Prostate gland (tissue), 2 donors: ENCODE measurements around the gene PPM1L.

ENCODE experiments used
- POLR2AphosphoS5 ChIP-seq: sonication (generic); formaldehyde crosslinking; IDR thresholded peaks from one replicate; pipeline ENCODE4 v1.6.1; 2017; ENCODE audit warnings: antibody characterized with exemption
- TF ChIP-seq, protein P1 (sequence below), 4 experiments: fragments of 200-600 bp in 2 of 4; fragments of 450-650 bp in 2 of 4; sonication (generic) in 2 of 4; IDR thresholded peaks; 1 replicate in 3 of 4; 2 replicates in 1 of 4; pipeline ENCODE4 v1.5.1; 2016 to 2019; ENCODE audit warnings: antibody characterized with exemption in 4 of 4, mild to moderate bottlenecking in 2 of 4, moderate library complexity in 2 of 4

DNA sequence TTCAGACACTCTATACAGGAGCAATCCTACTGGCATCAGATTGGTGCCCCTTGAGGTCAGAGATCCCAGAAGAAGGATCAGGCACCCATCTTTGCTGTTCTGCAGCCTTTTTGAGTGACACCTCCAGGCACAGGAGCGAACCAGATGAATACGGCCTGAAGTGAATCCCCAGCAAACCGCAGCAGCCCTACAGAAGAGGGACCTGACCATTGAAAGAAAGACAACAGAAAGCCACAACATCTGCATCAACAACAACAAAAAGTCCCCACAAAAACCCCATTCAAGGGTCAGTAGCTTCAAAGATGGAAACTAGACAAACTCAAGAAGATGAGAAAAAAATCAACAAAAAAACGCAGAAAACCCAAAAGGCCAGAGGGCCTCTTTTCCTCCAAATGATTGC lies 130.4 kb downstream of the PPM1L start:
- TF ChIP-seq, protein P1, sequence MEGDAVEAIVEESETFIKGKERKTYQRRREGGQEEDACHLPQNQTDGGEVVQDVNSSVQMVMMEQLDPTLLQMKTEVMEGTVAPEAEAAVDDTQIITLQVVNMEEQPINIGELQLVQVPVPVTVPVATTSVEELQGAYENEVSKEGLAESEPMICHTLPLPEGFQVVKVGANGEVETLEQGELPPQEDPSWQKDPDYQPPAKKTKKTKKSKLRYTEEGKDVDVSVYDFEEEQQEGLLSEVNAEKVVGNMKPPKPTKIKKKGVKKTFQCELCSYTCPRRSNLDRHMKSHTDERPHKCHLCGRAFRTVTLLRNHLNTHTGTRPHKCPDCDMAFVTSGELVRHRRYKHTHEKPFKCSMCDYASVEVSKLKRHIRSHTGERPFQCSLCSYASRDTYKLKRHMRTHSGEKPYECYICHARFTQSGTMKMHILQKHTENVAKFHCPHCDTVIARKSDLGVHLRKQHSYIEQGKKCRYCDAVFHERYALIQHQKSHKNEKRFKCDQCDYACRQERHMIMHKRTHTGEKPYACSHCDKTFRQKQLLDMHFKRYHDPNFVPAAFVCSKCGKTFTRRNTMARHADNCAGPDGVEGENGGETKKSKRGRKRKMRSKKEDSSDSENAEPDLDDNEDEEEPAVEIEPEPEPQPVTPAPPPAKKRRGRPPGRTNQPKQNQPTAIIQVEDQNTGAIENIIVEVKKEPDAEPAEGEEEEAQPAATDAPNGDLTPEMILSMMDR (IDR thresholded peaks at IDR 0.05): no peak
- no peak for TF ChIP-seq POLR2AphosphoS5
